ENCODE data around the gene NUDT3.

NUDT3 gene

DNA sequence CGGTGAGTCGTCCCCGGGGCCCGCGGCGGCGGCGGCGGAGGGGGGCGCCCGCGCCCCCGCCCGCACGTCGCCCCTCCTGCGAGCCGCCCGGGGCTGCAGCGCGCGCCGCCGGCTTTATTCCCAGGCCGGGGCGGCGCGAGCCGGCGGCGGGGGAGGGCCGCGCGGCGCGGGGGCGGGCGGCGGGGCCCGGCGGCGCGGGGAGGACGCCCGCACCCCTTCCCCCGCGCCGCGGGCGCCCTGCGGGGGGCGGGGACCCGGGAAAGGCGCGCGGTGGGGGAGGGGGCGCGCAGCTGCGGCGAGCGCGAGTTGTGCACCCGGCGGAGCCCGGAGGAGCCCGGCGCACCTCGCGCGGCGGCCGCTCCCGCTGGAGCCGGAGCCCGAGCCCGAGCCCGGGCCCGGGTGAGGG, 155.2 kb downstream of the NUDT3 start:
- DNase-seq, result peak in 1 of 2 experiments; percentile 52

DNA sequence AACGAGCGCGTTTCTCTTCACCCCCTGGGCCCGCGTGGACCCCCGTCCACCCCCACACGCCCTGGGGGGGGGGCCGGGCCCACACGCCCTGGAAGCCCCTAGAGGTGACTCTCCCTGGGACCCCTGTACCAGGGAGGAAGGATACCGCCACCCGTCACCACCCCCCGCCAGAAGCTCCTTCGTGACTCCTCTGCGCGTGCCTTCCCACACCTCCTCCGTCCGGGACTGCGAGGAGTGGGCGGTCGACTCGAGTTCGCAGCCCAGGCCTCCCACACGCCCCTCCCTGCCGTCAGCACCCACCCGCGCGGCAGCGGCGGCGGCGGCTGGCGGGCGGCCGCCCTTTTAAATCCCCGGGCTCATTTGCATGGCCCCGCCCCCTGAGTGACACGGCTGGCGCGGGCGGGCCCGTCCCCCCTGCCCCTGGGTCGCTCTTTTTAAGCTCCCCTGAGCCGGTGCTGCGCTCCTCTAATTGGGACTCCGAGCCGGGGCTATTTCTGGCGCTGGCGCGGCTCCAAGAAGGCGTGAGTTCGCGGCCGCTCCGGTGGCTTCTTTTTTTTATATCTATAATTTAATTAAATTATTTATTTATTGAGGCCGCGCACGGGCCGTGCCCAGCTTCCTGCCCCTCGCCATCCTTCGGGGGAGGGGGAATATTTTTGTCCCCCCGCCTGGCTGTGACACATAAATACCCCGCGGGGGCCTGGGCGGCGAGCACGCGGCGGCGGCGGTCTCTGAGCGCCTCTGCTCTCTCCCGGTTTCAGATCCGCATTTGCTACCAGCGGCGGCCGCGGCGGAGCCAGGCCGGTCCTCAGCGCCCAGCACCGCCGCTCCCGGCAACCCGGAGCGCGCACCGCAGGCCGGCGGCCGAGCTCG, 155.8 kb downstream of the NUDT3 start, which contains the start of gene HMGA1:
TSS of gene HMGA1 (plus strand) at position 431 of the 873 bp plus-strand sequence. CDS start 3,908 bp downstream, outside the sequence.
- DNase-seq, result peak; percentile 90 to 91

DNA sequence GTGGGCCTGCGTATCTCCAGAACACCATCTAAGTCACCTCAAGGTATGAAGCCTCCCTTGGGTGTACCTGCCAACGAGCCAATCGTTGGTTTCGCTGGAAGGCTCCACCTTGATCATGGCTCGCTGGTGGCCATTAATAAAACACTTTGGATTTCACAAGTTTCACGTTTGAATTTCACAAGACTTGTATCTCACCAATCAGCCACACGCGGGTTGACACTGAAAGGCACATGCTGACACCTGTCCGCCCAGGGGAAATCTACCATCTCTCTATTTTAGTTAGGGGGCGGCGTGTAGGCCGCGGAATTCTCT, 156.4 kb downstream of the NUDT3 start:
- DNase-seq, result no peak

DNA sequence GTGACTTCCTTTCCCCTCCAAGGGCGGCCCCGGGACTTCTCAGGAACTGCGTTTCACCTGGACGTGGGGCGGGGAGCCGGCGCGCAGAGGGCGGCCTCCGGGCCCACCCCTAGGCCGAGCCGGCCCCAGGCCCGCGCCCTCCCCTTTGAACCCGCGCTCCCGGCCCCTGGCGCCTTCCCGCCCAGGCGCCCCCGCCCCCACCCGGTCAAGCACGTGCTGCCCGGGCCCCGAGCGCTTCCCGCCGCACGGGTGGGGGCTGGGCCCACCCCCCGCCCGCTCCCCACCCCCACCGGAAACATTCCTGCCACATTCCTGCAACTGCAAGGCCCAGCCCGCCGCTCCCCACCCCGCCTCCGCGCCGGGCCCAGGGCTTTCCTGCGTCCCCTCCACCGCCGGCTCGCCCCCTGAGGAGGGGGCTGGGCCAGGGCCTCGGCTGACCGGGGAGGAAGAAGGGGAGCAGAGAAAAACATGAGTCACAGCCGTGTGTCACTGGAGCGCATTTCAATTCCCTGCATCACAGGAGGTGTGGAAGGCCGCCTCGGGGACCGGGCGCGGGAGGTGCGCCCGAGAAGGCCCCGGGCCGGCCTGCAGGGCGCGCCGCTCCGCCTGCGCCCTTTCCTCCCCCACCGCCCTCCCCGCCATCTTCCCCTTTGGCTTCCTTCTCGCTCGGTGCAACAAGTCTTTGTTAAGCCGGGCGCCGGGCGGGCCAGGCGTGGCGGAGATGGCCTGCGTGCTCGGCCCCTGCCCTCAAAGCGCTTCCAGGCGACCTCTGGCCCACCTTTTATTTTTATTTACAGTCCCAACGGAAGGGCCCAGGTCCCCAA, 156.9 kb downstream of the NUDT3 start:
- peak; percentile 73 to 80 for DNase-seq

DNA sequence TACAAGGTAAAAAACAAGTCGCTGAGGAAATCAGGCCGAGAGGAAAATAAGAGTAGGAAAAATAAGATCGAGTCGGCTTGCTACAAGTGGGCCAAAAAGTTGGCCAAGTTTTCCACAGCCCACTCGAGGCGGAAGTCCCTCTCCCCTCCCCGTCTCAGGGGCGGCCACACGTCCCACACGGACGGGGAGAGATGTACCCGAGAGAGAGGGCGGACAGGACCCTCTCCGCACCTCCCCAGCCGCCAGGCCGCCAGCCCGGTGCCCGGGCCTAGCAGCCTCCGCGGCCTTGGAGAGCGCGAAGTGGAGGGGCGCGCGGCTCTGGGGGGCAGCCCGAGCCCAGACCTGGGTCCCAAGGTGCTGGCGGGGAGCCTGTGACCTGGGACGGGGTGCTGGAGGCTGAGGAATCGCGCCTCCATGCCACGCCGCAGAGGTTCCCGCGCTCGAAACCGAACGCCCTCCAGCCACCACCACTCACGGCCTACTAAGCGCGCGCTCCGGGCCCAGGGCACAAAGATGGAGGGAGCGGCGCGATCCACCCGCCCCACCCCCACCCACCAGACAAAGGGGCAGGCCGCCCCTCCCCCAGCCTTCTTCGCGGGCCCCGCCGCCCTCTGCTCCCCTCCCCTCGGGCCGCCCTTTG, 157.7 kb downstream of the NUDT3 start:
- no peak for DNase-seq

DNA sequence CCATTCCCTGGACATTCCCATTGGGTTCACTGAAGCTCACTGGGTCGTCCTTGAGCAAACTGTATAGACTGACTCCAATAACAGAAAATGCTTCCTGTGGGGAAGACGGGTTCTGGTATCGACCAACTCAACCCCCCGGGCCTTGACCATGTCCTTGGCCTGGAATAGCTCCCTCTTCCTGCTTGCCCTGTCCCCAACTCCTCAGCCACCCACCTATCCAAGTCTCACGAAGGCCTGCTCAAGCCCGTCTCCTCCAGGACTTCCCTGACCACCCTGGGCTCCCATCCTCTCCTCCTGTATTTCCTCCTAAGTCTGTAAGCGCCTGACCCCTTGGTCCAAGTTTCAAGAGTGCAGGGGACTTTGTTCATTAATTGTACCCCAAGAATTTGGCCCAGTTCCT, 158.6 kb downstream of the NUDT3 start:
- DNase-seq, result no peak

DNA sequence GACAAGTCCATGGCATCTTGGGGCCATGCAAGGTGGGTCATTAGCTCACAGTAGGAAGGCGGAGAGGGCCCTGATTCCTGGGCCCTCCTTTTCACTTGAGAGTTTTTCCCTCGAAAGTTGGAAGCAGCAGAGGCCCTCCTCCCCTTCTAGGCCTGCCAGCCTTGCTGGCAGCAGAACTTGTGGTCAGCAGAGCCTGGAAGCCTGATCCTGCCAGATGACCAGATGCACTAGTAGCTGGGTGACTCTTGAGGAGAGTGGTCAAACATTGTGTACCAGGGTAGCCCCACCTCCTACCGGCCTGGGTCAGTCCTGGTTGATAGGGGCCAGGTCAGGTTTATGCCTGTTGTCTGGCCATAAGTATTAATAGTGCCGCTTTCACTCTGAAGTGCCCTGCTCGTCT, 159.6 kb downstream of the NUDT3 start:
- DNase-seq, result no peak

DNA sequence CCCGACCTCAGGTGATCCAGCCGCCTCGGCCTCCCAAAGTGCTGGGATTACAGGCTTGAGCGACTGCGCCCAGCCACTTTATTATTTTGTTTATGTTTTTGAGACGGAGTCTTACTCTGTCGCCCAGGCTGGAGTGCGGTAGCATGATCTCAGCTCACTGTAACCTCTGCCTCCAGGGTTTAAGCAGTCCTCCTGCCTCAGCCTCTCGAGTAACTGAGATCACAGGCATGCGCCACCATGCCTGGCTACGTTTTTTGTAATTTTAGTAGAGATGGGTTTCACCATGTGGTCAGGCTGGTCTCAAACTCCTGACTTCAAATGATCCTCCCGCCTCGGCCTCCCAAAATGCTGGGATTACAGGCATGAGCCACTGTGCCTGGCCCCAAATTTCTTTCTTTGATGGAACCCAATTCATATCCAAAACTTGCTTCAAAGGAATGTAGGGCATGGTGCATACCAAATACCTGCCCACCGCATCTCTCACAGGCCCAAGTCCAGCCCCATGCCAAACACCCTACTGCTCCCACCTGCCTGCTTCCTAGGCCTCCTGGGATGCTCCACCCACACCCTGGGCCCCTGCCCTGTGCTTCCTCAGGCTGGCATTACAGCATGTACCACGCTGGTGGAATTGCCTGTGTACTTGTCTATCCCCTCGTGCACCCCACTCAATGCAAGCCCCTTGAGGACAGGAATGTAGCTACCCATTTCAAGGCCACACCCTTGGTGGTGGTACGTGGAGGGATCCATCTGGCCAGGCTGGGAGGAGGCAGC, 160.7 kb downstream of the NUDT3 start:
- no peak for DNase-seq

DNA sequence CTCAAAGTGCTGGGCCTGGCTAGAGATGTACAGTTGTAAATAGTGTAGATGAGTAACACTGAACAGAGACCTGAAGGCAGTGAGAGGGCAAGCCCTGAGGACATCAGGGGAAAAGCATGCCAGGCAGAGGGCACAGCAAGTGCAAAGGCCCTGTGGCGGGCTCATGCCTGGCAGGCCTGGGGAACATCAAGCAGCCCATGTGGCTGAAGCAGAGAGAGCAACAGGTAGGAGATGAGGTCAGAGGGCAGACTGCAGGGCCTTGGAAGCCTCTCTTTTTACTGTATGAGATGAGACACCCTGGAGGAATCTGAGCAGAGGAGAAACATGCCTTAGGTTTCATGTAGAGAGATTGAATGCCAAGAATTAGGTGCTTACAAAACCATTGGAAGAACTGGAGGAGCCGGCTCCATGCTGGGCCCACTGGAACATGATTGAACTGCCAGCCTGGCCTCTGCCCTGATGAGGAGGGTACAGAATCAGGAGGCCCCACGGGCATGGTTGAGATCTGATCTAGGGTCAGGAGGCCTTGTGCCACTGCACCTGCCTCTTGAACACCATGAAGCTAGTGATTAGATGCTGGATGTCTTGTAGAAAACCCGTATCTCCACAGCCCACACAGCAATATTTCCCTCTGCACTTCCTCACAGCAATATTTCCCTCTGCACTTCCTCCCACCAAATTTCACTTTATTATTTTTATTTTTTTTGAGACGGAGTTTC, 161.7 kb downstream of the NUDT3 start:
- DNase-seq, result no peak

DNA sequence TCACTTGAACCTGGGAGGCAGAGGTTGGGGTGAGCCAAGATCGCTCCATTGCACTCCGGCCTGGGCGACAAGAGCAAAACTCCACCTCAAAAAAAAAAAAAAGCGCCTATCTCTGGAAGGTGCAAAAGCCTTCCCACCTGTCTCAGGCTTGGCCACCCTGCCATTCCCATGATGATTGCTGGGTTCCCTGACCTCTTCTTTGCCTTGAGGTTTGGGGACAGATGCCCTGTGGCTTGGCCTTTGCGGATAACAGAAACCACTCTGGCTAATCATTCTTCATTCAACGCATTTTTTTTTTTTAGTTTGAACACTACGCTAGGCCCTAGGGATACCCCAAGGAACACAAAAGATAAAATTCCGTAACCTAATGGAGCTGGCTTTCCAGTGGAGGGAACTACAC, 162.6 kb downstream of the NUDT3 start:
- DNase-seq, result no peak

Measured in activated T-cell treated with anti-CD3 and anti-CD28 coated beads, Interleukin-2, amount 50 U/mL, for 48 hours (primary cell).